BE2C (cell line): Measurements from ENCODE around the gene GAS7.

Source experiments
- DNase-seq: peaks from one replicate; pipeline ENCODE4 v3.0.0-alpha.2; 2020
- H3K27me3 ChIP-seq: fragments of 250-450 bp; sonication (Bioruptor Pico); 2 replicates; pipeline ENCODE4 v1.5.1; 2020; ENCODE audit warnings: mild to moderate bottlenecking
- H3K36me3 ChIP-seq: fragments of 250-450 bp; sonication (Bioruptor Pico); 2 replicates; pipeline ENCODE4 v1.5.1; 2020; ENCODE audit warnings: mild to moderate bottlenecking
- H3K4me1 ChIP-seq: fragments of 250-450 bp; sonication (Bioruptor Pico); 2 replicates; pipeline ENCODE4 v1.5.1; 2020
- H3K4me3 ChIP-seq: 2 replicates; pipeline ENCODE4 v1.5.1; 2011; ENCODE audit warnings: low read depth, low read length
- H3K9me3 ChIP-seq: fragments of 250-450 bp; sonication (Bioruptor Pico); 2 replicates; pipeline ENCODE4 v1.5.1; 2020
- TF ChIP-seq, protein P1 (sequence below): IDR thresholded peaks from 2 replicates; pipeline ENCODE4 v1.5.1; 2012; ENCODE audit warnings: mild to moderate bottlenecking, low read depth, low read length

Gene GAS7

DNA sequence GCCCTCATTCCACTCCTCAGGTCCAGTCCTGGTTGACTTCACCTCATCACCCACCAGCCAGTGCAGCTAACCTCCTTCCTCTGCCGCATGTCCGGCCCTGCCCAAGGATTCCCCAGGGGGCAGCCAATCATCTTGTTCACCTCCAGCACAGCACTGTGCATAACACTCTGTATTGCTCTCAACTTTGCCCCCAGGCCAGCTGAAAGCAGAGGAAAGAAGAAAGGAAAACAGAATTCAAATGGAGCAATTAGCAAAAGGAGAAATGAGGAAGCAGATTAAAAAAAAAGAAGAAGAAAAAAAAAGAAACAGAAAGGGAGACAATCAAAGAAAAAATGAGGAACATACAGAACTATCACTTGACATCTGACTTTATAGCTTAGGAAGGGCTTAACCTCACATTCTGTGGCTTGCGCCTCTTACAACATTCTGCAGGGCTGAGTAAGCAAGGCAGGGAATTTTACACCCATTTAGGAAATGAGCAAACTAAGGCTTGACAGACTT lies 26.1 kb downstream of the GAS7 start:
- Histone ChIP-seq H3K36me3 (no peaks in the 10 kb centered on the region), H3K9me3 (no peaks in the 10 kb centered on the region), H3K27me3 (no peaks in the 10 kb centered on the region), H3K4me3 (no peak overlapping the region), H3K4me1 (no peaks in the 10 kb centered on the region)
- DNase-seq = no peak
- TF ChIP-seq, protein P1, sequence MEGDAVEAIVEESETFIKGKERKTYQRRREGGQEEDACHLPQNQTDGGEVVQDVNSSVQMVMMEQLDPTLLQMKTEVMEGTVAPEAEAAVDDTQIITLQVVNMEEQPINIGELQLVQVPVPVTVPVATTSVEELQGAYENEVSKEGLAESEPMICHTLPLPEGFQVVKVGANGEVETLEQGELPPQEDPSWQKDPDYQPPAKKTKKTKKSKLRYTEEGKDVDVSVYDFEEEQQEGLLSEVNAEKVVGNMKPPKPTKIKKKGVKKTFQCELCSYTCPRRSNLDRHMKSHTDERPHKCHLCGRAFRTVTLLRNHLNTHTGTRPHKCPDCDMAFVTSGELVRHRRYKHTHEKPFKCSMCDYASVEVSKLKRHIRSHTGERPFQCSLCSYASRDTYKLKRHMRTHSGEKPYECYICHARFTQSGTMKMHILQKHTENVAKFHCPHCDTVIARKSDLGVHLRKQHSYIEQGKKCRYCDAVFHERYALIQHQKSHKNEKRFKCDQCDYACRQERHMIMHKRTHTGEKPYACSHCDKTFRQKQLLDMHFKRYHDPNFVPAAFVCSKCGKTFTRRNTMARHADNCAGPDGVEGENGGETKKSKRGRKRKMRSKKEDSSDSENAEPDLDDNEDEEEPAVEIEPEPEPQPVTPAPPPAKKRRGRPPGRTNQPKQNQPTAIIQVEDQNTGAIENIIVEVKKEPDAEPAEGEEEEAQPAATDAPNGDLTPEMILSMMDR = no peak

DNA sequence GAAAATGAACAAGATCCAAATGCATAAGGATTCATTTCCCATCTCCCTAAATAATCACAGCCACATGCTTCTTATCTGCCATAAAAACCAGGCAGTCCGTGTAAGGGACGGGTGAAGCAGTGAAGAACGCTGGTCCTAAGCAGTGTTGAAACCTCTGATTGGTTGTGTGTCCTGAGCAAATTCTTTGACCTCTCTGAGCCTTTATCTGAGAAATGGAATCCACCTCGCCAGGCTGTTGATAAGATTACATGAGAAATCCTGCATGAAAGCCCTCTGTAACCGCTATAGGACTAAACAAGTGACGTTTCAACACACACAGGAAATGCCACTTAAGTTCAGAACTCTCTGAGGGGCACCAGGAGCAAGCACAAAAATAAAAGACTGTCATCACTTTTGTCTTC lies 26.8 kb downstream of the GAS7 start:
- no peaks in the 10 kb centered on the region for H3K36me3 ChIP-seq
- H3K4me3 ChIP-seq = no peak overlapping the region
- DNase-seq = no peak
- no peaks in the 10 kb centered on the region for H3K27me3 ChIP-seq
- no peaks in the 10 kb centered on the region for H3K4me1 ChIP-seq
- TF ChIP-seq, protein P1 = no peak
- H3K9me3 ChIP-seq = no peaks in the 10 kb centered on the region

DNA sequence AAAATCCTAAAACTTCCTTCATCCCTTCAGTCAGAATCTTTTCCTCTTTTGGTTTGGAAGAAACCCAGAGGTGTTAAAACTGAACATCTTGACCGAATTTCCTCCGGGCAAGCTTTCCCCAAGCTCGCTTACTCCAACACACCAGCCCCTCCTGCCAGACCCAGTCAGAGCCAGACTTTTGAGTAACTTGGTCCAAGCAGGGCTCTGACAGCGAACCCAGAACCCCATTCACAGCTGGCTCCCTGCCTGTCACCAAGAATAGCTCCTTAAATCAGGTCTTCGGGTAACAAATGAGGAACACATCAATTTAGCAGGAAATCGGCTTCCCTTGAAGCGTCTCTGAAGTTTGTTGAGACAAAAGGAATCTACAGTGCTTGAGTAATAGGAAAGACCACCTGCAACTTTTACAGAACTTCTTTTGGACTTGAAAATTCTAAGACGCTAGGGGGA lies 27.3 kb downstream of the GAS7 start:
- no peak for DNase-seq

DNA sequence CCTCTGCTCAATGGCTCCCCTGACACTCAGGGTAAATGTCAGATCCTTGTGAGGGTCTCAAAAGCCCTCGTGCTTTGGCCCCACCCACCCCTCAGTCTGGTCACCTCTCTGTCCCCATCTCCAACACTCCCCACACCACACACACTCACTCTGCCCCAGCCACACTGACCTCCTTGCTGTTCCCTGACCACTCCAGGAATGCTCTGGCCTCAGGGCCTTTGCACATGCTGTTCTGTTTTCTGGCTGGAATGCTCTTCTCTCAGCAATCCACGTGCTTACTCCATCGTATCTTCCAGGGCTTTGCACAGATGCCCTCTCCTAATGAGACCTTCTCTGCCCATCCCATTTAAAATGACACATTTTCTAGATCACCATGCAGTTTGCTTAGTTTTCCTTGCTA lies 28.2 kb downstream of the GAS7 start:
- Histone ChIP-seq H3K4me1 (no peaks in the 10 kb centered on the region), H3K36me3 (no peaks in the 10 kb centered on the region), H3K9me3 (no peaks in the 10 kb centered on the region), H3K27me3 (no peaks in the 10 kb centered on the region), H3K4me3 (no peak overlapping the region)
- TF ChIP-seq, protein P1 = no peak
- no peak for DNase-seq

More for the DNA sequence above, 27.3 kb downstream of the GAS7 start:
- no peaks in the 10 kb centered on the region for H3K9me3 ChIP-seq
- no peak overlapping the region for H3K4me3 ChIP-seq
- no peaks in the 10 kb centered on the region for H3K27me3 ChIP-seq
- TF ChIP-seq, protein P1 = no peak
- no peaks in the 10 kb centered on the region for H3K4me1 ChIP-seq
- H3K36me3 ChIP-seq = no peaks in the 10 kb centered on the region

DNA sequence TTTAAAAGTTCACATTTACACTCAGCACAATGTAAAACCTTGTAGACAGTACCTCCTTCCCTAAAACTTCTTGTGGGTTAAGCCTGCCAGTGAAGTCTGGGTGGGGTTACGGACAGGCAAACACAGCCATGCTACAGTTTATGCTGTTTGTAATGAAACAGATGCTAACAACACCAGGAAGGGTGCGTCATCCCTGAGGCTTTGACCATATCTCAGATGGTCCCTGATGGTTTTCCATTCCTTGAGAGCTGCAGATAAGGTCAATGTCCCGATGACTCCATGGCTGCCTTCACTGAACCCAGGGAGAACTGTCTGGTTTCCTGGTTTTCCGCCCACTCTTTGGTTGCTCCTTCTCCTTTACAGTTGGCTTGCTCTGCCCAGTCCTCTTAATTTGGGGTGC lies 29.1 kb downstream of the GAS7 start:
- TF ChIP-seq, protein P1 = no peak
- no peaks in the 10 kb centered on the region for H3K27me3 ChIP-seq
- DNase-seq = no peak
- H3K4me1 ChIP-seq = no peaks in the 10 kb centered on the region
- no peak overlapping the region for H3K4me3 ChIP-seq
- no peaks in the 10 kb centered on the region for H3K9me3 ChIP-seq
- no peaks in the 10 kb centered on the region for H3K36me3 ChIP-seq

DNA sequence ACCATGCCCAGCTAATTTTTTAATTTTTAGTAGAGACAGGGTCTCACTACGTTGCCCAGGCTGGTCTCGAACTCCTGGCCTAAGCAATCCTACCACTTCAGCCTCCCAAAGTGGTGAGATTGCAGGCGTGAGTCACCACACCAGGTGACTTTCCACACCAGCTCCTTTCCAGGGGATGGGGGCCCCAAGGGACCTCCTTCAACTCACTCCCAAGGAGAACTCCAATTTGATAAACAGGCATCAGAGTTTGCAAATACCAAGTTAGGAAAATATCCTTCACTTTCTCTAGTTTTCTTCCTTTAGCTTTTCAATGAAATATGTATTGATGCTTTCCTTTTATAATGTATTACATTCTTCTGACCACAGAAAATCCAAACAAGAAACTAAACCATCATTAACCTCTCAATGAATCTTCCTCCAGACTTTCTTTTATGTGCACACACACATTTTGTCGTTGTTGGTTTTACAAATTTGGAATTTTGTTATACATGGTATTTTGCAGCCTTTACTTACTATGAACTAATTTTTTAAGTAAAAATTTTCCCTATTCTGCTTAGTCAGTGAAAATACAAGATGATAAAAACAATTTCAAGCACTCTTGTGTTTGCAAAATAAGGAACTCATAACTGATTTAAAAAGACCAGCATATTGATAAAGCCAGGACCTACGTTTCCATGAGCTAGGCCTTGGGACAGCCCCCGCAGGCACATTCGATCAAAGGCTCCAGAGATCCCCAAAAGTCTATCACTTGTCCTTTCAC lies 32.0 kb downstream of the GAS7 start:
- no peaks in the 10 kb centered on the region for H3K27me3 ChIP-seq
- no peaks in the 10 kb centered on the region for H3K9me3 ChIP-seq
- no peak for DNase-seq
- no peak overlapping the region for H3K4me3 ChIP-seq
- H3K36me3 ChIP-seq = no peaks in the 10 kb centered on the region
- H3K4me1 ChIP-seq = no peaks in the 10 kb centered on the region
- TF ChIP-seq, protein P1 = no peak
